ENCODE results near the gene QRICH2. TPM values are rescaled to one million over a fixed set of nuclear protein-coding genes. Genes with fewer than 3 reads are reported as not detected.

QRICH2 gene
- total and polyA plus RNA-seq, 2 donors from 2014 or later = 2.0 to 2.5 TPM

DNA sequence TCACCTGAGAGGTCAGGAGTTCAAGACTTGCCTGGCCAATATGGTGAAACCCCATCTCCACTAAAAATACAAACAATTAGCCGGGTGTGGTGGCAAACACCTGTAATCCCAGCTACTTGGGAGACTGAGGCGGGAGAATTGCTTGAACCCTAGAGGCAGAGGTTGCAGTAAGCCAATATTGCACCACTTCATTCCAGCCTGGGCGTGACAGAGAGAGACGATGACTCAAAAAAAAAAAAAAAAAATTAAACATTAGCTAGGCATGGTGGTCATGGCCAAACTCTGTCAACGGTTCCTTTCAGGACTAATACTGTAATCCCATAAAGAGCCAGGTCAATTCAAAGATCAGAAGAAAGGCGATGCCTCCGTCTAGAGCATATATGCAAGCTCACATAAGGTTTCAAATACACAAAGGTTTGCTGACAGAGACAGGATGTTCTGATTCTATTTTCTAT lies 70.2 kb downstream of the QRICH2 start:
- H3K9me3 ChIP-seq (ENCODE audit: control insufficient read depth in 2 of 3, insufficient read depth in 1 of 3, low read length in 3 of 3) = no peaks in the 10 kb centered on the region
- DNase-seq = no peak
- no peak overlapping the region for H3K4me3 ChIP-seq (ENCODE audit: low read length in 3 of 3)
- no peaks in the 10 kb centered on the region for H3K36me3 ChIP-seq (ENCODE audit: control insufficient read depth in 2 of 3, insufficient read depth in 3 of 3, low read length in 3 of 3)
- no peak overlapping the region for H3K27ac ChIP-seq (ENCODE audit: low read depth in 2 of 2, low read length in 2 of 2)
- TF ChIP-seq CTCF (IDR thresholded peaks at IDR 0.05; ENCODE audit: borderline replicate concordance, extremely low read depth, insufficient read depth) = no peak
- H3K27me3 ChIP-seq (ENCODE audit: control insufficient read depth, insufficient read depth, low read length) = no peaks in the 10 kb centered on the region
- H3K9ac ChIP-seq (ENCODE audit: low read length in 3 of 3) = no peak overlapping the region
- intact Hi-C loops (cut with DNase I) = no loop called here
- FAIRE-seq = no peak
- H3K4me1 ChIP-seq (ENCODE audit: control insufficient read depth in 2 of 3, insufficient read depth in 2 of 3, low read depth in 1 of 3, low read length in 3 of 3) = no peaks in the 10 kb centered on the region

GRCh38 chr17:76236603-76237002 lies 71.5 kb downstream of the QRICH2 start:
- intact Hi-C loops (cut with DNase I) = no loop called here
- Histone ChIP-seq H3K27ac (ENCODE audit: low read depth in 2 of 2, low read length in 2 of 2) (no peak overlapping the region), H3K9me3 (ENCODE audit: control insufficient read depth in 2 of 3, insufficient read depth in 1 of 3, low read length in 3 of 3) (no peaks in the 10 kb centered on the region), H3K4me3 (ENCODE audit: low read length in 3 of 3) (no peak overlapping the region), H3K27me3 (ENCODE audit: control insufficient read depth, insufficient read depth, low read length) (no peaks in the 10 kb centered on the region), H3K9ac (ENCODE audit: low read length in 3 of 3) (no peak overlapping the region), H3K36me3 (ENCODE audit: control insufficient read depth in 2 of 3, insufficient read depth in 3 of 3, low read length in 3 of 3) (no peaks in the 10 kb centered on the region), H3K4me1 (ENCODE audit: control insufficient read depth in 2 of 3, insufficient read depth in 2 of 3, low read depth in 1 of 3, low read length in 3 of 3) (no peaks in the 10 kb centered on the region)
- no peak for DNase-seq
- no peak for TF ChIP-seq CTCF (IDR thresholded peaks at IDR 0.05; ENCODE audit: borderline replicate concordance, extremely low read depth, insufficient read depth)
- no peak for FAIRE-seq

DNA sequence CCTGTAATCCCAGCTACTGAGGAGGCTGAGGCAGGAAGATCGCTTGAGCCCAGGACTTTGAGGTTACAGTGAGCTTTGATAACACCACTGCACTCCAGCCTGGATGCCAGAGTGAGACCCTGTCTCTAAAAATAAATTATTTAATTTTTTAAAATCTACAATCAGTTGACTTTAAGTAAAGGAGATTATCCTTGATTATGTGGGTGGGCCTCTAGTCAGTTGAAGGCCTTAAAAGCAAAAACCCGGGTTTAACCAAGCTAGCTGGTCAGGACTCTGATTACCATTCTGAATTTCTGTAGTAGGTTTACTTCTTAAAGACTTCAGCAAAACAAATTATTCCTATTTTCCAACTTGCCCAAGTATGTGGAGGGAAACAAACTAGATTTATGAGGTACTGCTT lies 72.2 kb downstream of the QRICH2 start:
- Histone ChIP-seq H3K27ac (ENCODE audit: low read depth in 2 of 2, low read length in 2 of 2) (no peak overlapping the region), H3K27me3 (ENCODE audit: control insufficient read depth, insufficient read depth, low read length) (no peaks in the 10 kb centered on the region), H3K4me3 (ENCODE audit: low read length in 3 of 3) (no peak overlapping the region), H3K4me1 (ENCODE audit: control insufficient read depth in 2 of 3, insufficient read depth in 2 of 3, low read depth in 1 of 3, low read length in 3 of 3) (no peaks in the 10 kb centered on the region), H3K36me3 (ENCODE audit: control insufficient read depth in 2 of 3, insufficient read depth in 3 of 3, low read length in 3 of 3) (no peaks in the 10 kb centered on the region), H3K9me3 (ENCODE audit: control insufficient read depth in 2 of 3, insufficient read depth in 1 of 3, low read length in 3 of 3) (no peaks in the 10 kb centered on the region), H3K9ac (ENCODE audit: low read length in 3 of 3) (no peak overlapping the region)
- DNase-seq (no peak), FAIRE-seq (no peak)
- TF ChIP-seq CTCF (IDR thresholded peaks at IDR 0.05; ENCODE audit: borderline replicate concordance, extremely low read depth, insufficient read depth) = no peak
- intact Hi-C loops (cut with DNase I) = no loop called here

DNA sequence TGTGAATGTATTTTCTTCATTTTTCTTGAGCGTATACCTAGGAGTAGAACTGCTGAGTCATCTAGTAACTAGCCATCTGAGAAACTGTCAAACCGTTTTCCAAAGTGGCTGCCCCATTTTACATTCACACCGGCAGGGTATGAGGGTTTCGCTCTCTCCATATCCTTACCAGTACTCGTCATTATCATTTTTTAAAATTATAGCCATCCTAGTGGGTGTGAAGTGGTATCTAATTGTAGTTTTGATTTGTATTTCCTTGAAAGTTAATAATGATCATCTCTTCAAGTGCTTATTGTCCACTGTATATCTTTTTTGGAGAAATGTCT lies 73.8 kb downstream of the QRICH2 start:
- Histone ChIP-seq H3K4me3 (ENCODE audit: low read length in 3 of 3) (no peak overlapping the region), H3K4me1 (ENCODE audit: control insufficient read depth in 2 of 3, insufficient read depth in 2 of 3, low read depth in 1 of 3, low read length in 3 of 3) (no peaks in the 10 kb centered on the region), H3K27me3 (ENCODE audit: control insufficient read depth, insufficient read depth, low read length) (no peaks in the 10 kb centered on the region), H3K9ac (ENCODE audit: low read length in 3 of 3) (no peak overlapping the region), H3K9me3 (ENCODE audit: control insufficient read depth in 2 of 3, insufficient read depth in 1 of 3, low read length in 3 of 3) (no peaks in the 10 kb centered on the region), H3K27ac (ENCODE audit: low read depth in 2 of 2, low read length in 2 of 2) (no peak overlapping the region), H3K36me3 (ENCODE audit: control insufficient read depth in 2 of 3, insufficient read depth in 3 of 3, low read length in 3 of 3) (no peaks in the 10 kb centered on the region)
- DNase-seq (no peak), FAIRE-seq (no peak)
- no peak for TF ChIP-seq CTCF (IDR thresholded peaks at IDR 0.05; ENCODE audit: borderline replicate concordance, extremely low read depth, insufficient read depth)
- intact Hi-C loops (cut with DNase I) = no loop called here
